Heart left ventricle (tissue), 16 donors: ENCODE results near the gene C12orf43. TPM values are rescaled to one million over a fixed set of nuclear protein-coding genes. Genes with fewer than 3 reads are reported as not detected.

ENCODE experiments used
- ATAC-seq, 4 donors: fragments of 200-7000 bp; cut with Tn5 transposase; one replicate each; pipeline ENCODE4 v1.9.1; 2020 to 2022; ENCODE audit warnings: moderate library complexity in 4 of 4, mild to moderate bottlenecking in 3 of 4, moderate number of reproducible peaks in 1 of 4
- DNase-seq, 5 donors: peaks; one replicate each; pipeline ENCODE4 v3.0.0-alpha.2; 2020
- H3K27ac ChIP-seq, 12 donors: fragments of 200-600 bp; sonication (generic) in 4 of 12; one replicate each; pipeline versions ENCODE4 v1.5.0 to v1.8.0; 2016 to 2022; ENCODE audit warnings: mild to moderate bottlenecking in 2 of 12
- H3K27me3 ChIP-seq, 9 donors: fragments of 200-600 bp; sonication (generic) in 2 of 9; one replicate each; pipeline versions ENCODE4 v1.5.1 to v1.8.0; 2016 to 2022; ENCODE audit warnings: mild to moderate bottlenecking in 3 of 9
- H3K36me3 ChIP-seq, 9 donors: fragments of 200-600 bp; sonication (generic) in 2 of 9; one replicate each; pipeline versions ENCODE4 v1.5.0 to v1.8.0; 2018 to 2022; ENCODE audit warnings: mild to moderate bottlenecking in 2 of 9
- H3K4me1 ChIP-seq, 12 donors: fragments of 200-600 bp; sonication (generic) in 4 of 12; one replicate each; pipeline versions ENCODE4 v1.5.0 to v1.8.0; 2016 to 2022; ENCODE audit warnings: mild to moderate bottlenecking in 3 of 12
- H3K4me3 ChIP-seq, 12 donors: fragments of 200-600 bp; sonication (generic) in 4 of 12; one replicate each; pipeline versions ENCODE4 v1.5.0 to v1.8.0; 2017 to 2022; ENCODE audit warnings: mild to moderate bottlenecking in 9 of 12, moderate library complexity in 4 of 12
- H3K9me3 ChIP-seq, 12 donors: fragments of 200-600 bp; sonication (generic) in 4 of 12; one replicate each; pipeline versions ENCODE4 v1.5.0 to v1.8.0; 2016 to 2022; ENCODE audit warnings: mild to moderate bottlenecking in 1 of 12
- CTCF ChIP-seq, 12 donors: fragments of 200-600 bp; sonication (generic) in 4 of 12; IDR thresholded peaks; one replicate each; pipeline versions ENCODE4 v1.5.0 to v1.8.0; 2018 to 2022; ENCODE audit warnings: antibody characterized with exemption in 12 of 12, mild to moderate bottlenecking in 5 of 12
- POLR2A ChIP-seq, 2 donors: fragments of 450-650 bp; IDR thresholded peaks; one replicate each; pipeline ENCODE4 v1.6.1; 2017; ENCODE audit warnings: antibody characterized with exemption in 2 of 2, mild to moderate bottlenecking in 2 of 2, moderate library complexity in 2 of 2
- WGBS, 4 donors: extraction: QIAGEN DNeasy Blood & Tissue Kit in 2 of 4; methylation state at CpG; one replicate each; pipeline versions ENCODE4 v1.1.5 to v1.1.7; 2013 to 2018; 5-methylcytosine and 5-hydroxymethylcytosine counted together
- intact Hi-C, 10 donors: fragments of 100-400 bp; cut with DNase I; formaldehyde crosslinking; loops; one replicate each; pipeline versions ENCODE4 v1.11.1 to v1.14.2; 2022
- polyA plus RNA-seq, 2 donors: library from polyadenylated mRNA; stranded (reverse); fragments of 200-250 nt; gene quantifications; one replicate each; pipeline ENCODE4 v1.2.3, GENCODE V29; 2013
- total RNA-seq, 9 donors: library from RNA; depleted of rRNA in 2 of 9; stranded (reverse); fragments of >200 nt in 2 of 9; fragmentation: NEBNext Ultra II Directional in 3 of 9; extraction: Animal tissue kit (Norgen Biotek cat#: 25700) in 3 of 9; gene quantifications; one replicate each; pipeline versions ENCODE4 v1.1.0 to v1.2.4, GENCODE V29; 2016 to 2023
- donor health status: ischemic (EF 13 %, LVEDD 7.1; RV severe dilation, severe dysfunction).
- donor health status: healthy with polysubstance abuse.
- donor health status: DM: no; HTN: yes; CAD: no.
- donor health status: DM: no; HTN: no; CAD: no.
- donor health status: ischemic (EF 25% LVEDD 6.9; RV normal size, moderate dysfunction).
- donor health status: ischemic (EF 25% LVEDD 5.7; RV mildly dilated, moderate dysfunction).
- donor health status: healthy.
- donor health status: DM: yes; HTN: yes; CAD: no.
- donor health status: ischemic (EF 35%, LVEDD 5.7; RV mildly dilated, moderate dysfunction).
- donor health status: nonischemic (EF 11% LVEDD 7.7; RV severe dilation, severe dysfunction).
- donor health status: DM: yes; HTN: yes; CAD: no.
- donor health status: PGD.
- donor health status: ischemic (EF 29% LVEDD 5.4; RV normal size, mild dysfunction).
- donor health status: nonischemic (EF 23%, LVEDD 6.1; RV moderate dilation, normal function).

C12orf43 gene
- total and polyA plus RNA-seq, 11 donors, result 5.9 to 16.3 (median 9.2) TPM

- intact Hi-C loops, result loop anchor here (1.0 to 10.0 kb wide), 16 partner anchors 114 to 391 kb away; partner anchors contain the start of genes POP5 (in 3 of the 10), UNC119B (in 2 of the 10) and ACADS (in 1 of the 10)
- Histone ChIP-seq H3K9me3 (no peaks in the 10 kb centered on the region), H3K4me3 (no peak overlapping the region), H3K36me3 (no peaks in the 10 kb centered on the region), H3K4me1 (no peaks in the 10 kb centered on the region), H3K27me3 (no peaks in the 10 kb centered on the region), H3K27ac (no peak overlapping the region)
- no peak for TF ChIP-seq POLR2A (IDR thresholded peaks at IDR 0.05)
- peak; percentile 61 to 82 (median 75) for TF ChIP-seq CTCF (IDR thresholded peaks at IDR 0.05)
- ATAC-seq (peak; percentile 74 to 85 (median 78)), DNase-seq (peak in 2 of 5 donors; percentile 21 to 33)
- WGBS, 4 donors, result 36 to 38% (median 37%) methylated on average over 13 of the region's 13 CpGs
These were observed 44.7 kb downstream of the C12orf43 start for GRCh38 chr12:120971299-120972180.

- WGBS, 4 donors, result 62 to 69% (median 64%) methylated on average over 3 of the region's 3 CpGs
- intact Hi-C loops, result loop anchor here (2.0 to 10.0 kb wide), 13 partner anchors 113 to 390 kb away; partner anchors contain the start of genes POP5 (in 3 of the 10), UNC119B (in 2 of the 10) and ACADS (in 1 of the 10)
- ATAC-seq, result no peak
These were observed 46.0 kb downstream of the C12orf43 start for GRCh38 chr12:120970310-120970709.

GRCh38 chr12:120965534-120966091 lies 50.7 kb downstream of the C12orf43 start:
- intact Hi-C loops, result no loop called here
- no peak overlapping the region for H3K27ac ChIP-seq
- TF ChIP-seq POLR2A (IDR thresholded peaks at IDR 0.05), result no peak
- no peak for TF ChIP-seq CTCF (IDR thresholded peaks at IDR 0.05)
- no peaks in the 10 kb centered on the region for H3K27me3 ChIP-seq
- ATAC-seq, result no peak
- no peaks in the 10 kb centered on the region for H3K36me3 ChIP-seq
- no peak for DNase-seq
- H3K9me3 ChIP-seq, result no peaks in the 10 kb centered on the region
- no peak overlapping the region for H3K4me3 ChIP-seq
- H3K4me1 ChIP-seq, result no peaks in the 10 kb centered on the region
- WGBS, 4 donors, result 56 to 61% (median 59%) methylated on average over 10 to 13 of the region's 13 CpGs

More at GRCh38 chr12:120970310-120970709, 46.0 kb downstream of the C12orf43 start:
- Histone ChIP-seq H3K9me3 (no peaks in the 10 kb centered on the region), H3K36me3 (no peaks in the 10 kb centered on the region), H3K27ac (no peak overlapping the region), H3K4me3 (no peak overlapping the region), H3K4me1 (no peaks in the 10 kb centered on the region), H3K27me3 (no peaks in the 10 kb centered on the region)
- DNase-seq, result no peak
- TF ChIP-seq POLR2A (IDR thresholded peaks at IDR 0.05), result no peak
- TF ChIP-seq CTCF (IDR thresholded peaks at IDR 0.05), result no peak

GRCh38 chr12:120964298-120964697 lies 52.0 kb downstream of the C12orf43 start:
- Histone ChIP-seq H3K27ac (no peak overlapping the region), H3K4me3 (no peak overlapping the region), H3K36me3 (no peaks in the 10 kb centered on the region), H3K9me3 (no peaks in the 10 kb centered on the region), H3K27me3 (no peaks in the 10 kb centered on the region), H3K4me1 (no peaks in the 10 kb centered on the region)
- 82 to 93% (median 88%) methylated on average over 8 of the region's 8 CpGs for WGBS, 4 donors
- DNase-seq (no peak), ATAC-seq (no peak)
- TF ChIP-seq CTCF (IDR thresholded peaks at IDR 0.05) (no peak), POLR2A (IDR thresholded peaks at IDR 0.05) (no peak)
- intact Hi-C loops, result no loop called here
